ENCODE results near the gene SKP1. TPM values are rescaled to one million over a fixed set of nuclear protein-coding genes. Genes with fewer than 3 reads are reported as not detected.

Gene SKP1
- total and polyA plus RNA-seq, 2 donors from 2014 or later, result 380 to 848 TPM

- intact Hi-C loops (cut with DNase I), result no loop called here
- Histone ChIP-seq H3K4me3 (ENCODE audit: low read length in 3 of 3) (no peak overlapping the region), H3K27me3 (ENCODE audit: control insufficient read depth, insufficient read depth, low read length) (no peaks in the 10 kb centered on the region), H3K27ac (ENCODE audit: low read depth in 2 of 2, low read length in 2 of 2) (no peak overlapping the region), H3K9ac (ENCODE audit: low read length in 3 of 3) (no peak overlapping the region), H3K4me1 (ENCODE audit: control insufficient read depth in 2 of 3, insufficient read depth in 2 of 3, low read depth in 1 of 3, low read length in 3 of 3) (peaks cover 0 to 11% (median 8%) of the 10 kb centered on the region in 3 donors), H3K9me3 (ENCODE audit: control insufficient read depth in 2 of 3, insufficient read depth in 1 of 3, low read length in 3 of 3) (no peaks in the 10 kb centered on the region), H3K36me3 (ENCODE audit: control insufficient read depth in 2 of 3, insufficient read depth in 3 of 3, low read length in 3 of 3) (peaks cover 3 to 19% (median 3%) of the 10 kb centered on the region in 3 donors)
- no peak for FAIRE-seq
- no peak for TF ChIP-seq CTCF (IDR thresholded peaks at IDR 0.05; ENCODE audit: borderline replicate concordance, extremely low read depth, insufficient read depth)
- no peak for DNase-seq
These were observed 29.9 kb upstream of the SKP1 start for GRCh38 chr5:134206627-134207160.

- FAIRE-seq (no peak), DNase-seq (peak in 1 of 5 donors; percentile 29)
- intact Hi-C loops (cut with DNase I), result no loop called here
- no peaks in the 10 kb centered on the region for H3K9me3 ChIP-seq (ENCODE audit: control insufficient read depth in 2 of 3, insufficient read depth in 1 of 3, low read length in 3 of 3)
- no peak overlapping the region for H3K9ac ChIP-seq (ENCODE audit: low read length in 3 of 3)
- H3K27ac ChIP-seq (ENCODE audit: low read depth in 2 of 2, low read length in 2 of 2), result no peak overlapping the region
- TF ChIP-seq CTCF (IDR thresholded peaks at IDR 0.05; ENCODE audit: borderline replicate concordance, extremely low read depth, insufficient read depth), result no peak
- no peaks in the 10 kb centered on the region for H3K27me3 ChIP-seq (ENCODE audit: control insufficient read depth, insufficient read depth, low read length)
- no peak overlapping the region for H3K4me3 ChIP-seq (ENCODE audit: low read length in 3 of 3)
- H3K36me3 ChIP-seq (ENCODE audit: control insufficient read depth in 2 of 3, insufficient read depth in 3 of 3, low read length in 3 of 3), result peaks cover 6 to 38% (median 21%) of the 10 kb centered on the region in 3 donors
- H3K4me1 ChIP-seq (ENCODE audit: control insufficient read depth in 2 of 3, insufficient read depth in 2 of 3, low read depth in 1 of 3, low read length in 3 of 3), result peaks cover 0 to 11% (median 5%) of the 10 kb centered on the region in 3 donors
These were observed 27.8 kb upstream of the SKP1 start for GRCh38 chr5:134204575-134204974.

- Histone ChIP-seq H3K9me3 (ENCODE audit: control insufficient read depth in 2 of 3, insufficient read depth in 1 of 3, low read length in 3 of 3) (no peaks in the 10 kb centered on the region), H3K4me3 (ENCODE audit: low read length in 3 of 3) (no peak overlapping the region), H3K4me1 (ENCODE audit: control insufficient read depth in 2 of 3, insufficient read depth in 2 of 3, low read depth in 1 of 3, low read length in 3 of 3) (peaks cover 0 to 3% (median 0%) of the 10 kb centered on the region in 3 donors), H3K9ac (ENCODE audit: low read length in 3 of 3) (no peak overlapping the region), H3K27me3 (ENCODE audit: control insufficient read depth, insufficient read depth, low read length) (no peaks in the 10 kb centered on the region), H3K27ac (ENCODE audit: low read depth in 2 of 2, low read length in 2 of 2) (no peak overlapping the region), H3K36me3 (ENCODE audit: control insufficient read depth in 2 of 3, insufficient read depth in 3 of 3, low read length in 3 of 3) (peaks cover 10 to 45% (median 27%) of the 10 kb centered on the region in 3 donors)
- intact Hi-C loops (cut with DNase I), result no loop called here
- no peak for DNase-seq
- TF ChIP-seq CTCF (IDR thresholded peaks at IDR 0.05; ENCODE audit: borderline replicate concordance, extremely low read depth, insufficient read depth), result no peak
- no peak for FAIRE-seq
These were observed 26.9 kb upstream of the SKP1 start for GRCh38 chr5:134203630-134204029.

- intact Hi-C loops (cut with DNase I), result no loop called here
- TF ChIP-seq CTCF (IDR thresholded peaks at IDR 0.05; ENCODE audit: borderline replicate concordance, extremely low read depth, insufficient read depth), result no peak
- FAIRE-seq, result no peak
These were observed 18.9 kb upstream of the SKP1 start for GRCh38 chr5:134195666-134196065.

More at GRCh38 chr5:134195666-134196065, 18.9 kb upstream of the SKP1 start:
- Histone ChIP-seq H3K4me1 (ENCODE audit: control insufficient read depth in 2 of 3, insufficient read depth in 2 of 3, low read depth in 1 of 3, low read length in 3 of 3) (no peaks in the 10 kb centered on the region), H3K9me3 (ENCODE audit: control insufficient read depth in 2 of 3, insufficient read depth in 1 of 3, low read length in 3 of 3) (no peaks in the 10 kb centered on the region), H3K4me3 (ENCODE audit: low read length in 3 of 3) (no peak overlapping the region), H3K9ac (ENCODE audit: low read length in 3 of 3) (no peak overlapping the region), H3K27me3 (ENCODE audit: control insufficient read depth, insufficient read depth, low read length) (no peaks in the 10 kb centered on the region), H3K36me3 (ENCODE audit: control insufficient read depth in 2 of 3, insufficient read depth in 3 of 3, low read length in 3 of 3) (peaks cover 10 to 36% (median 24%) of the 10 kb centered on the region in 3 donors), H3K27ac (ENCODE audit: low read depth in 2 of 2, low read length in 2 of 2) (no peak overlapping the region)
- DNase-seq, result no peak
